Measurements from ENCODE around the gene ABL2.

GRCh38 chr1:179167418-179167777 lies 62.1 kb downstream of the ABL2 start:
- TF ChIP-seq CTCF (conservative IDR thresholded peaks at IDR 0.05; ENCODE audit: low read depth, low read length) (no peak), EZH2 (IDR thresholded peaks at IDR 0.05; ENCODE audit: borderline replicate concordance, low read depth, low read length, poor library complexity, severe bottlenecking) (no peak)

Data from A673 (cell line).